Esophagus squamous epithelium (tissue), 4 donors: Measurements from ENCODE around the gene C12orf60.

Source experiments
- CTCF ChIP-seq, 6 experiments: fragments of 450-650 bp in 4 of 6; fragments of 200-600 bp in 2 of 6; sonication (generic) in 2 of 6; IDR thresholded peaks; one replicate each; pipeline ENCODE4 v1.5.1; 2016 to 2019; ENCODE audit warnings: antibody characterized with exemption in 6 of 6, mild to moderate bottlenecking in 4 of 6, moderate library complexity in 4 of 6
- POLR2A ChIP-seq, 4 donors: fragments of 450-650 bp; IDR thresholded peaks; one replicate each; pipeline ENCODE4 v1.6.1; 2017; ENCODE audit warnings: antibody characterized with exemption in 4 of 4, mild to moderate bottlenecking in 4 of 4, moderate library complexity in 3 of 4

GRCh38 chr12:14860490-14860889, 57.0 kb downstream of the C12orf60 start:
- TF ChIP-seq CTCF (IDR thresholded peaks at IDR 0.05): no peak
- TF ChIP-seq POLR2A (IDR thresholded peaks at IDR 0.05): no peak
